ENCODE data around the gene HOXB8.

Gene HOXB8

GRCh38 chr17:48567209-48567608 is 47.9 kb downstream of the HOXB8 start:
- DNase-seq: no peak

GRCh38 chr17:48566717-48567116 is 48.4 kb downstream of the HOXB8 start:
- DNase-seq: no peak

GRCh38 chr17:48565925-48566710 is 49.0 kb downstream of the HOXB8 start:
- no peak for DNase-seq

GRCh38 chr17:48565022-48565554 is 50.0 kb downstream of the HOXB8 start:
- DNase-seq: no peak

GRCh38 chr17:48564188-48565021 is 50.7 kb downstream of the HOXB8 start:
- DNase-seq: no peak

- DNase-seq: no peak
Observed at GRCh38 chr17:48563867-48564187, 51.3 kb downstream of the HOXB8 start.

- no peak for DNase-seq
Observed at GRCh38 chr17:48563385-48563838, 51.7 kb downstream of the HOXB8 start.

- no peak for DNase-seq
Observed at GRCh38 chr17:48562934-48563333, 52.2 kb downstream of the HOXB8 start.
